H1 (cell line): Measurements from ENCODE around the gene RNF38. TPM values are rescaled to one million over a fixed set of nuclear protein-coding genes. Genes with fewer than 3 reads are reported as not detected.

Source experiments
- CTCF ChIA-PET: fragments of 300-600 bp; sonication (Branson Sonifier 250); formaldehyde crosslinking; loops from one replicate; lab custom pipeline; 2021; ENCODE audit not compliant: partially characterized antibody; lab: Charles Lee
- POLR2A ChIA-PET: fragments of 300-600 bp; sonication (Branson Sonifier 250); formaldehyde crosslinking; loops from one replicate; lab custom pipeline; 2021; ENCODE audit warnings: inconsistent platforms; ENCODE audit not compliant: partially characterized antibody; lab: Charles Lee
- DNase-seq, 2 experiments: peaks; one replicate each; pipeline versions ENCODE4 v3.0.0 to v3.0.0-alpha.2; 2010 to 2022; ENCODE audit warnings: low spot score in 2 of 2, low read depth in 1 of 2, mixed read lengths in 1 of 2
- FAIRE-seq: peaks from 2 replicates; lab custom pipeline; 2011; peaks lifted over from hg19 to GRCh38; lab: Jason Lieb, UNC
- H2AFZ ChIP-seq: 2 replicates; pipeline ENCODE4 v1.8.1; 2012; ENCODE audit warnings: low read length, inconsistent platforms
- H2AK5ac ChIP-seq: 2 replicates; pipeline ENCODE4 v1.6.1; 2013; ENCODE audit warnings: low read depth, low read length
- H2BK120ac ChIP-seq: replicated peaks from 2 replicates; pipeline ENCODE3; 2013; ENCODE audit warnings: low read depth, low read length, inconsistent platforms
- H2BK12ac ChIP-seq: 2 replicates; pipeline ENCODE4 v1.6.1; 2013; ENCODE audit warnings: low read depth, low read length
- H2BK15ac ChIP-seq: 2 replicates; pipeline ENCODE4 v1.6.1; 2013; ENCODE audit warnings: low read length
- H2BK20ac ChIP-seq: 2 replicates; pipeline ENCODE4 v1.6.1; 2013; ENCODE audit warnings: low read length
- H2BK5ac ChIP-seq: 2 replicates; pipeline ENCODE4 v1.6.1; 2013; ENCODE audit warnings: low read depth, low read length
- H3K14ac ChIP-seq: 2 replicates; pipeline ENCODE4 v1.6.1; 2013; ENCODE audit warnings: inconsistent platforms; ENCODE audit not compliant: insufficient read length
- H3K18ac ChIP-seq: 2 replicates; pipeline ENCODE4 v1.6.1; 2013; ENCODE audit warnings: low read length; ENCODE audit errors: extremely low read depth
- H3K23ac ChIP-seq: 2 replicates; pipeline ENCODE4 v1.6.1; 2013; ENCODE audit warnings: inconsistent platforms; ENCODE audit not compliant: insufficient read length
- H3K23me2 ChIP-seq: 2 replicates; pipeline ENCODE4 v1.6.1; 2013; ENCODE audit warnings: low read depth, low read length
- H3K27ac ChIP-seq: 2 replicates; pipeline ENCODE4 v1.6.1; 2011; ENCODE audit warnings: low read depth, low read length, inconsistent platforms
- H3K27me3 ChIP-seq, 4 experiments: replicated peaks in 1 of 4; 1 replicate in 1 of 4; 2 replicates in 3 of 4; pipeline versions ENCODE4 v1.6.1 to v1.8.1; 2011 to 2013; ENCODE audit warnings: low read length in 3 of 4, mild to moderate bottlenecking in 3 of 4, inconsistent platforms in 2 of 4, mixed read lengths in 2 of 4, moderate library complexity in 1 of 4; ENCODE audit not compliant: control insufficient read depth in 3 of 4, insufficient read depth in 3 of 4; ENCODE audit errors: extremely low read depth in 1 of 4
- H3K36me3 ChIP-seq, 4 experiments: 2 replicates each; pipeline versions ENCODE4 v1.6.1 to v1.8.1; 2011 to 2013; ENCODE audit warnings: mild to moderate bottlenecking in 4 of 4, low read length in 3 of 4, moderate library complexity in 2 of 4, control low read depth in 1 of 4, inconsistent platforms in 1 of 4; ENCODE audit not compliant: insufficient read depth in 4 of 4, control insufficient read depth in 2 of 4
- H3K4ac ChIP-seq: replicated peaks from 2 replicates; pipeline ENCODE3; 2013; ENCODE audit warnings: low read length, low read depth, mixed read lengths, inconsistent platforms; ENCODE audit not compliant: insufficient read length
- H3K4me1 ChIP-seq, 4 experiments: replicated peaks in 1 of 4; 1 replicate in 1 of 4; 2 replicates in 3 of 4; pipeline versions ENCODE4 v1.6.1 to v1.8.1; 2011 to 2013; ENCODE audit warnings: low read length in 3 of 4, inconsistent platforms in 2 of 4, mixed read lengths in 1 of 4; ENCODE audit not compliant: insufficient read depth in 4 of 4, control insufficient read depth in 3 of 4
- H3K4me2 ChIP-seq, 2 experiments: 2 replicates each; pipeline versions ENCODE4 v1.6.1 to v1.8.1; 2011 to 2013; ENCODE audit warnings: low read depth in 2 of 2, low read length in 2 of 2, control low read depth in 1 of 2, inconsistent platforms in 1 of 2, mild to moderate bottlenecking in 1 of 2; ENCODE audit not compliant: insufficient read depth in 1 of 2
- H3K4me3 ChIP-seq, 4 experiments: fragments of 200-600, 300-600 bp in 1 of 4; sonication (generic), shearing (Covaris generic), sonication (Bioruptor Twin) in 1 of 4; 2 replicates each; pipeline versions ENCODE4 v1.5.1 to v1.8.1; 2011 to 2016; ENCODE audit warnings: low read length in 4 of 4, low read depth in 3 of 4, control low read depth in 2 of 4, inconsistent platforms in 2 of 4, mild to moderate bottlenecking in 2 of 4, mixed read lengths in 1 of 4, moderate library complexity in 1 of 4; ENCODE audit not compliant: insufficient read depth in 2 of 4; ENCODE audit errors: extremely low read depth in 1 of 4
- H3K56ac ChIP-seq: replicated peaks from 2 replicates; pipeline ENCODE3; 2013; ENCODE audit warnings: low read depth, mild to moderate bottlenecking, mixed read lengths, low read length, inconsistent platforms; ENCODE audit not compliant: insufficient read length
- H3K79me1 ChIP-seq: 2 replicates; pipeline ENCODE4 v1.6.1; 2013; ENCODE audit warnings: low read depth, low read length, control low read depth
- H3K79me2 ChIP-seq, 2 experiments: 2 replicates each; pipeline versions ENCODE4 v1.6.1 to v1.8.1; 2012 to 2013; ENCODE audit warnings: low read length in 2 of 2, mild to moderate bottlenecking in 2 of 2, inconsistent platforms in 1 of 2; ENCODE audit not compliant: insufficient read depth in 2 of 2, control insufficient read depth in 1 of 2
- H3K9ac ChIP-seq, 4 experiments: replicated peaks in 1 of 4; 1 replicate in 1 of 4; 2 replicates in 3 of 4; pipeline versions ENCODE4 v1.6.1 to v1.8.1; 2011 to 2013; ENCODE audit warnings: low read depth in 3 of 4, low read length in 3 of 4, control low read depth in 2 of 4, mild to moderate bottlenecking in 2 of 4, moderate library complexity in 2 of 4, inconsistent platforms in 1 of 4; ENCODE audit errors: extremely low read depth in 1 of 4
- H3K9me3 ChIP-seq, 2 experiments: 2 replicates each; pipeline versions ENCODE4 v1.6.1 to v1.8.1; 2012 to 2013; ENCODE audit warnings: mild to moderate bottlenecking in 2 of 2, moderate library complexity in 2 of 2, control low read depth in 1 of 2, inconsistent platforms in 1 of 2, low read depth in 1 of 2, low read length in 1 of 2, mixed read lengths in 1 of 2; ENCODE audit not compliant: insufficient read depth in 2 of 2
- H4K20me1 ChIP-seq, 2 experiments: replicated peaks in 1 of 2; 2 replicates each; pipeline versions ENCODE3 to v1.8.1; 2011 to 2013; ENCODE audit warnings: inconsistent platforms in 2 of 2, low read length in 2 of 2, mild to moderate bottlenecking in 1 of 2; ENCODE audit not compliant: insufficient read depth in 2 of 2, control insufficient read depth in 1 of 2
- H4K5ac ChIP-seq: 2 replicates; pipeline ENCODE4 v1.6.1; 2013; ENCODE audit warnings: low read length, low read depth, mixed read lengths, inconsistent platforms; ENCODE audit not compliant: insufficient read length
- H4K8ac ChIP-seq: 2 replicates; pipeline ENCODE4 v1.8.0; 2013; ENCODE audit warnings: mild to moderate bottlenecking, moderate library complexity, low read length, inconsistent platforms; ENCODE audit not compliant: insufficient read depth; ENCODE audit errors: extremely low read depth
- H4K91ac ChIP-seq: replicated peaks from 2 replicates; pipeline ENCODE3; 2013; ENCODE audit warnings: low read length, mixed read lengths, inconsistent platforms; ENCODE audit not compliant: insufficient read length
- WGBS, 2 experiments: shearing (Covaris generic) in 1 of 2; methylation state at CpG; one replicate each; pipeline versions ENCODE4 v1.1.6 to v1.1.7; 2013 to 2015; ENCODE audit warnings: low lambda C conversion rate in 2 of 2, mixed read lengths in 2 of 2, inconsistent platforms in 1 of 2, low coverage in 1 of 2, missing lambda C conversion rate in 1 of 2; ENCODE audit not compliant: insufficient replicate concordance in 2 of 2, insufficient coverage in 1 of 2, insufficient read length in 1 of 2; ENCODE audit errors: extremely low coverage in 1 of 2, missing lambda C conversion rate in 1 of 2; 5-methylcytosine and 5-hydroxymethylcytosine counted together
- polyA plus RNA-seq, 7 experiments: library from polyadenylated mRNA; depleted of rRNA in 3 of 7; stranded (reverse) in 5 of 7; unstranded in 2 of 7; fragments of >200 nt in 5 of 7; fragments of 200-250 nt in 2 of 7; gene quantifications; 1 replicate in 5 of 7; 2 replicates in 1 of 7; 4 replicates in 1 of 7; pipeline versions ENCODE4 v1.2.1 to v1.2.3, GENCODE V29; 2011 to 2013; ENCODE audit warnings: missing spikeins in 2 of 7, mixed read lengths in 2 of 7
- total RNA-seq: library from RNA; stranded (reverse); fragmentation: NEBNext Ultra II Directional; extraction: Animal tissue kit (Norgen Biotek cat#: 25700); gene quantifications from 2 replicates; pipeline ENCODE4 v1.2.1, GENCODE V29; 2021

The RNF38 gene
- total and polyA plus RNA-seq, 2 of the 8 experiments (the other 6 are each of a cell fraction or from before 2014, with no cell fraction given) = 54.9 to 60.9 TPM

- ChIA-PET POLR2A (no interaction called here), CTCF (no interaction called here)
- Histone ChIP-seq H4K8ac (no peak overlapping the region), H2BK5ac (no peak overlapping the region), H3K4ac (no peak overlapping the region), H3K14ac (no peak overlapping the region), H4K91ac (no peak overlapping the region), H2BK12ac (no peak overlapping the region), H4K5ac (no peak overlapping the region), H3K4me3 (no peak overlapping the region), H2BK120ac (no peak overlapping the region), H2BK20ac (no peak overlapping the region), H3K23me2 (no peaks in the 10 kb centered on the region), H3K27ac (no peak overlapping the region), H3K27me3 (no peaks in the 10 kb centered on the region), H4K20me1 (no peaks in the 10 kb centered on the region), H3K79me1 (no peaks in the 10 kb centered on the region), H3K23ac (no peak overlapping the region), H3K4me1 (peaks cover 0 to 1% (median under 1%) of the 10 kb centered on the region in 4 experiments; a peak in 4 of 7 replicates), H2BK15ac (no peak overlapping the region), H2AFZ (no peak overlapping the region), H3K36me3 (no peaks in the 10 kb centered on the region), H3K9me3 (no peaks in the 10 kb centered on the region), H3K79me2 (no peaks in the 10 kb centered on the region), H3K56ac (no peak overlapping the region), H3K9ac (no peak overlapping the region), H2AK5ac (no peak overlapping the region), H3K18ac (no peak overlapping the region), H3K4me2 (no peak overlapping the region)
- WGBS, 2 experiments = 88% methylated on average over 1 of the region's 2 CpGs; no CpG with 5 or more reads in 1 of the 2 experiments
- FAIRE-seq (no peak), DNase-seq (no peak)
Measured at GRCh38 chr9:36297798-36298197, 102.3 kb downstream of the RNF38 start.
